Measurements from ENCODE around the gene SLC6A18.

SLC6A18 gene

GRCh38 chr5:1187234-1187949 is 37.8 kb upstream of the SLC6A18 start:
- no peak for DNase-seq

DNA sequence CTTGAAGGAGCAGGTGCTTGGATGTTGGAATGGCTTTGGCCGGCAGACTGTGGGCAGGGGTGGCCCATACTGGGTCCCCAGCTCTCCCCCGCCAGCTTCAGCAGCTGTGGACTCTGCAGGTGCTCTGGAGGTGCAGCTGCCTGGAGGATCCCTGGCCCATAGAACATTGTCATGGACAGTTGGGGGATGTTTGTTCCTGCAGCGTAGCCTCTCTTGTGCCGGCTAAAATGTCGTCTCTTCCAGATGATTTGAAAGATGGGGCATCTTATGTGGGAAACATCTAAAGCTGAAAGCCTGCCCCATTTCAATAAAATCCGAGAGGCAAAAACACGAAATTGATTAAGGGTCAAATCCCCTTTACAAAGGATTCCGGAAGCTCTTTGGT is 37.2 kb upstream of the SLC6A18 start:
- DNase-seq = no peak

DNA sequence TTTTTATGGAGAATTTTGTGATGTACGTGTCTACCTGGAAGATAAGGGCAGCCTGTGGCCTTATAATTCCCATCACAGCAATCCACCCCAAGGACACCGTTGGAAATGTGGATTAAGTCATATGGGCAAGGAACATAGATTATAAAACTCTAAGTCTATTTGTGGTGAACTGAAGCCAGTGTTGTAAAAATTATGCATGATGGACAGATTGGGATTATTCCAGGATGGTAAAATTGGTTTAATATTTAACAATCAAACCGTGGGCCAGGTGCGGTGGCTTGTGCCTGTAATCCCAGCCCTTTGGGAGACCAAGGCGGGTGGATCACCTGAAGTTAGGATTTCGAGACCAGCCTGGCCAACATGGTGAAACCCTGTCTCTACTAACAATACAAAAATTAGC is 36.7 kb upstream of the SLC6A18 start:
- no peak for DNase-seq

GRCh38 chr5:1189269-1189668 is 35.9 kb upstream of the SLC6A18 start:
- no peak for DNase-seq

GRCh38 chr5:1190278-1190677 is 34.9 kb upstream of the SLC6A18 start:
- DNase-seq = no peak

DNA sequence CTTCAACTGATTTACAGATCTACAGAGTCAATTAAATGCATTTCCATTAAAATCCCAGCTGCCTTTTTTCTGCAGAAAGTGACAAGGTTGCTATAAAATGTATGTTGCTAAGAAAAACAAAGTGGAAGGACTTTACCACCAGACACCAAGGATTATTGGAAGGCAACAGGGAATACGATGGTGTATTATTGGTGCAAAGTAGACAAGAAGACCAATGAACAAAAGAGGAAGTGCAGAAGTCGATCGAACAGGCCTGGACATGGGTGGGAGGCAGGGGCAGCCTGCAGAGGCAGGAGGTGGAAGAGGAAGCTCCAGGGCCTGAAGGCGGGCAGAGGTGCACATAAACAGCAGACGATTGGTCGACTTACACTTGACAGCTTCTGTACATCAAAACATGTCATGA is 34.3 kb upstream of the SLC6A18 start:
- DNase-seq = no peak

GRCh38 chr5:1192971-1193590 is 32.1 kb upstream of the SLC6A18 start:
- no peak for DNase-seq

DNA sequence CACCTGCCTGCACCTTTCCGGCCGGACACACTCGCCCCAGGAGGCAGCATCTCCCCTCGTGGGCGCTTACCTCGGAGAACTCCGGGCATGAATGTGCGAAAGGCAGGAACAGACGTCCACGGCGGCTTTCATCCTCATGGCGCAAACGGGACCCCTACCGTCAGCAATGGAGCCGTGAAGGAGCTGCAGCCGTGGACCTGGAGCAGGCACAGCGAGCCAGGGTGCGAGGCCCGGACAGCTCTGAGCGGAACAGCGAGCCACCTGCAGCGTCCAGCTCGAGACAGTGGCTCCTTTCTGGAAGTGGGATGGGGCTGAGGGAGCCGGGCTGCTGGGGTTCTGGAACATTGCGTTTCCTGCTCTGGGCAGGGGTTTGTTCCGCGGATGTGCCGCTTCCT is 31.6 kb upstream of the SLC6A18 start:
- DNase-seq = no peak

DNA sequence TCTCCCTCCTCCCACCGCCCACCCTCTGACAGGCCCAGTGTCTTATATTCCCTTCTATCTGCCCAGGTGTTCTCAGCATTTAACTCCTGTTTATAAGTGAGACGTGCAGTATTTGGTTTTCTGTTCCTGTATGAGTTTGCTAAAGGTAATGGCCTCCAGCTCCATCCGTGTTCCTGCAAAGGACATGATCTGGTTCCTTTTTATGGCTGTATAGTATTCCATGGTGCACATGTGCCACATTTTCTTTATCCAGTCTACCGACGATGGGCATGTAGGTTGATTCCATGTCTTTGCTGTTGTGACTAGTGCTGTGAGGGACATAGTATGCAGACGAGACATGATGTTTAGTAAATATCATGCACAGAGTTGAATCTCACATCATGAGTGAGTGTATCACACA is 30.8 kb upstream of the SLC6A18 start:
- DNase-seq = no peak

- no peak for DNase-seq
These were observed 29.7 kb upstream of the SLC6A18 start for GRCh38 chr5:1195439-1195838.

GRCh38 chr5:1195916-1196315 is 29.3 kb upstream of the SLC6A18 start:
- DNase-seq = no peak

GRCh38 chr5:1196562-1196961 is 28.6 kb upstream of the SLC6A18 start:
- DNase-seq = no peak

- no peak for DNase-seq
These were observed 27.1 kb upstream of the SLC6A18 start for GRCh38 chr5:1197876-1198666.

DNA sequence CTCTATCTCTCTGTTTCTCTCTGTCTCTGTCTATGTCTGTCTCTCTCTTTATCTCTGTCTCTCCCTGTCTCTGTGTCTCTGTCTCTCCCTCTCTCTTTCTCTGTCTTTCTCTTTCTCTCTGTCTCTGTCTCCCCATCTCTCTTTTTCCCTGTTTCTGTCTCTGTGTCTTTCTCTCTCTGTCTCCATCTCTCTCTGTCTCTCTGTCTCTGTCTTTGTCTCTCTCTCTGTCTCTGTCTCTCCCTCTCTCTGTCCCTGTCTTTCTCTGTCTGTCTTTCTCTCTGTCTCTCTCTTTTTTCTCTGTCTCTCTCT is 25.9 kb upstream of the SLC6A18 start:
- DNase-seq = no peak

DNA sequence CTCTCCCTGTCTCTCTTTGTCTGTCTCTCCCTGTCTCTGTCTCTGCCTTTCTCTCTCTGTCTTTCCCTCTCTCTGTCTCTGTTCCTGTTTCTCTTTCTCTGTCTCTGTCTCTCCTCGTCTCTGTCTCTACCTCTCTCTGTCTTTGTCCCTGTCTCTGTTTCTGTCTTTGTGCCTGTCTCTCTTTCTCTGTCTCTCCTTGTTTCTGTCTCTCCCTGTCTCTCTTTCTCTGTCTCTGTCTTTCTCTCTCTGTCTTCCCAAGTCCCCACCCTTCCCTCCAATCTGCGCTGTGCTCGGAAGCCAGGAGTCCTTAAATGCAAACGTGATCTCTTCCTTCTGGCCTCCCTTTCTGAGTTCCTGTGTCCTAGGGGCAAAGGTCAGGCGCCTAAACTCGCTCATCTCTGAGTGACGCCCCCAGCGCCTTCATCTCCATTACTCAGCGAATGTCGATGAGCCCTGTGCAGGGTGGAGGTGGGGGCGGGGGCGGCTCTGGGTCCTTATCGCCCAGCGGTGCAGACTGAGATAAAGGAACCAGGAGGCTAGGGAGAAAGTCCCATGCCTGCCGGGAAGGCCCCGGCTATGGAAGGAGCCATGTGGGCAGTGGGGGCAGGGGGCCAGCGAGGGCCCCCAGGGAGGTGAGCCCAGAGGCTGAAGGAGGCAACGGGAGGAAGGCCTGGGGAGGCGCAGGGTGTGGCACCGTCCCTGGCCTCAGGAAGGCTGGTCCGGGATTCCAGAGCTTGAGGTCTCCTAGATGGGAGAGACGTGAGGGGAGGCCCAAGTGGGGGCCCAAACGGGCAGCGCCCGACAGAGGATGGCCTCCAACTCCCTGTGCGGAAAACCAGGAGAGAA is 25.3 kb upstream of the SLC6A18 start:
- DNase-seq = no peak

- no peak for DNase-seq
These were observed 24.5 kb upstream of the SLC6A18 start for GRCh38 chr5:1200495-1201326.

- DNase-seq = no peak
These were observed 23.7 kb upstream of the SLC6A18 start, which contains the start of gene SLC6A19 for GRCh38 chr5:1201327-1202025. SLC6A19 (plus strand) TSS chr5:1201595; CDS start chr5:1201651, 56 bp downstream.

GRCh38 chr5:1202026-1202797 is 23.0 kb upstream of the SLC6A18 start:
- no peak for DNase-seq

- no peak for DNase-seq
These were observed 22.4 kb upstream of the SLC6A18 start for GRCh38 chr5:1202798-1203185.

GRCh38 chr5:1203311-1203967 is 21.7 kb upstream of the SLC6A18 start:
- no peak for DNase-seq

All from stimulated activated CD4-positive, alpha-beta T cell treated with anti-CD3 and anti-CD28 coated beads, Interleukin-4, amount 100 ng/mL, for 4 hours (primary cell).